Stomach (tissue), 4 donors: ENCODE results near the gene GALNT17.

Source experiments
- POLR2AphosphoS5 ChIP-seq, 3 donors: sonication (generic); formaldehyde crosslinking; IDR thresholded peaks; one replicate each; pipeline ENCODE4 v1.6.1; 2016; ENCODE audit warnings: antibody characterized with exemption in 3 of 3
- TF ChIP-seq, protein P1 (sequence below), 7 experiments: fragments of 450-650 bp in 4 of 7; fragments of 200-600 bp in 3 of 7; sonication (generic) in 3 of 7; IDR thresholded peaks; one replicate each; pipeline ENCODE4 v1.5.1; 2016 to 2019; ENCODE audit warnings: antibody characterized with exemption in 7 of 7, control low read depth in 2 of 7, mild to moderate bottlenecking in 1 of 7

DNA sequence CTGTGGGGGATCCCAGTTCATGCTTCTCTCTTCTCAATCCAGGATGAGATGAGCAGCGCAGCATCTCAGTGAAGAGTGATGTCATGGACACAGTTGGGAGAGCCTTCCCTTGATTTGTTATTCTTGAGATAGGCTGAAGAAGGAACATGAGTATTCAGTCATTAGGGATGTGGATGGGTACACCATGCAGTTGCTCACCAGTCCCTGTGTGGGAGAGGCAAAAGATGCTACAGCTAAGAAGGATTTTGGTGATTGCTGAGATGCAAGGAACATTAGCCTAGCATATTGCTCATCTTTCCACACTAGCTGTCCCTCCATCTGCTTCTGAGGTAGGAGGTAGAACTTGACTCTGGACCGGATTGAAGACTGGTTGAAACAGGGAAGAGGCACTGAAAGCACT, 179.6 kb downstream of the GALNT17 start:
- TF ChIP-seq, protein P1, sequence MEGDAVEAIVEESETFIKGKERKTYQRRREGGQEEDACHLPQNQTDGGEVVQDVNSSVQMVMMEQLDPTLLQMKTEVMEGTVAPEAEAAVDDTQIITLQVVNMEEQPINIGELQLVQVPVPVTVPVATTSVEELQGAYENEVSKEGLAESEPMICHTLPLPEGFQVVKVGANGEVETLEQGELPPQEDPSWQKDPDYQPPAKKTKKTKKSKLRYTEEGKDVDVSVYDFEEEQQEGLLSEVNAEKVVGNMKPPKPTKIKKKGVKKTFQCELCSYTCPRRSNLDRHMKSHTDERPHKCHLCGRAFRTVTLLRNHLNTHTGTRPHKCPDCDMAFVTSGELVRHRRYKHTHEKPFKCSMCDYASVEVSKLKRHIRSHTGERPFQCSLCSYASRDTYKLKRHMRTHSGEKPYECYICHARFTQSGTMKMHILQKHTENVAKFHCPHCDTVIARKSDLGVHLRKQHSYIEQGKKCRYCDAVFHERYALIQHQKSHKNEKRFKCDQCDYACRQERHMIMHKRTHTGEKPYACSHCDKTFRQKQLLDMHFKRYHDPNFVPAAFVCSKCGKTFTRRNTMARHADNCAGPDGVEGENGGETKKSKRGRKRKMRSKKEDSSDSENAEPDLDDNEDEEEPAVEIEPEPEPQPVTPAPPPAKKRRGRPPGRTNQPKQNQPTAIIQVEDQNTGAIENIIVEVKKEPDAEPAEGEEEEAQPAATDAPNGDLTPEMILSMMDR (IDR thresholded peaks at IDR 0.05), result no peak
- no peak for TF ChIP-seq POLR2AphosphoS5 (IDR thresholded peaks at IDR 0.05)
